ENCODE data around the gene WIPF2.

DNA sequence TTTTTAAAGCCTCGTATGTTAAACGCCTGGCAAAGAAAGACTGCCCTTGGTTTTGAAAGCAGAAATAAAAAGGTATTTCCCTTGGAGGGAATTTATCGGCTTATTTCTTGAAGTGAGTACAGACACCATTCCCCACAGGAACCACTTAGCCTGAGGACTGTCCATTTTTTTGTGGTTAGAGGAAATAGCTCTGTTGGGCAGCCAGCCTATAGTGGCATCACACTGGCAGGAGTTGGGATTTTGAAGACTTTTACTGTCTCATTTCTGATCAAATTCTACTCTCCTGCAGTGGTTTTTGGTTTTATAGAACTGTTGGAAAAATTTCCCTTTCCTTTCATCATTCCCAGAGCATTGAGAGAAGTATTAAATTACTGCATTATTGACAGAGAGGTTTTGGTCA, 34.5 kb downstream of the WIPF2 start:
- TF ChIP-seq CTCF (IDR thresholded peaks at IDR 0.05): no peak
- TF ChIP-seq POLR2A (IDR thresholded peaks at IDR 0.05): no peak

Data from esophagus squamous epithelium (tissue), 4 donors.